Raji (cell line): ENCODE data around the gene SPIN1.

Experiments
- POLR2A ChIP-seq: IDR thresholded peaks from 2 replicates; pipeline ENCODE4 v1.6.1; 2011; ENCODE audit warnings: low read depth, low read length, control low read depth; ENCODE audit not compliant: insufficient read depth

The SPIN1 gene

DNA sequence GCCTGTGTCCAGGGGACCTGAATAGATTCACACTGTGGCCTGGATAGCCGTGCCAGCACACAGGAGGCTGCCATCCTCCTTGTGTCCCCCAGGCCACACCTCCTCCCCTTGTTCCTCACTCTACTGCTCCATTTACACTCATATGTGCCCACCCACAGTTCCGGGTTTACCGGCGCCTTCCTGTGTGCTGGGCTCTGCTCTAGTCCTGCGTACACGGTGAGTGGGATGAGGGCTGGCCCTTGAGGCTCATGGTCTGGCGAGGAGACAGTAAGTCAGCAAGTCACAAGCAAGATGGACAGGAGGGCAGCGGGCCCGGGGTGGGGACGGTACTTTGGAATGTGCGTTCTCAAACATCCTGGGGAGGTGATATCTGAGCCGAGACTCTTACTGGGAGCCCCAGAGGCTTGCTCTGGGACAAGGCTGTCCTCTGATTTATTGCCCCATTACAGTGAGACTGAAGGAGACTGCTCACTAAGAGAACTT, 114.3 kb downstream of the SPIN1 start:
- no peak for TF ChIP-seq POLR2A

DNA sequence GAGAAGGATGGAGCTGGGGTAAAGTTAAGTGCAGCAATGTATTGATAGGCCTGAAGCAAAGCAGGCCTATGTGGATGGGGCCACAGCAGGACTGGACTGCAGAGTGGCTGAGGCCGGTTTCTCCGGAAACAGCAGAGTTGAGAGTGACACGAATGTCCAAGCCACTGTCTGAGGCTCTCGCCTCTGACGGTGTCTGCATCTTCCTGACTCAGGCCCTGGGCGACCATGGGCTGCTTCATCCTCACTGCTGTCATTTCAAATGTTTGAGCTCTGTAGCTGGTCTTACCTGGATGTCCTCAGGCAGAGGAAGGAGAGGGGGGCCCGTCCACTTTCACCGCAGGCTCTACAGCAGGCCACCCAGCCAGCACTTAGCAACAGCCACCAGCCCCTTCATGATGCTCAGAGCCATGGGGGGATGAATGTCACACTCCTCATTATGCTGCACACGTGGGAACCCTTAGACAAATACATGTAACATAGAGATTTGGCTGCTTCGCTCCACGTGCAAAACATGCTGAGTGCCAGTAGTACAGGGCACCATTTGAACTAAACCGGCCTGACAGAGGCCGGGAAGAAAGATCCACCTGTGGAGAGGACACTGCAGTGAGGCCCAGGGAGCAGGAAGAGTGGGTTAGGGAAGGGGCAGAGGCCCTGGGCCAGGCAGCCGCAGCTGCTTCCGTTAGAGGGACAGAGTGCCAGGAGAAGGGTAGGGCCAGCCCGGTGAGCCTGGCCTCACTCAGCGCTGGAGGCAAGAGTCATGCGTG, 115.0 kb downstream of the SPIN1 start:
- no peak for TF ChIP-seq POLR2A

DNA sequence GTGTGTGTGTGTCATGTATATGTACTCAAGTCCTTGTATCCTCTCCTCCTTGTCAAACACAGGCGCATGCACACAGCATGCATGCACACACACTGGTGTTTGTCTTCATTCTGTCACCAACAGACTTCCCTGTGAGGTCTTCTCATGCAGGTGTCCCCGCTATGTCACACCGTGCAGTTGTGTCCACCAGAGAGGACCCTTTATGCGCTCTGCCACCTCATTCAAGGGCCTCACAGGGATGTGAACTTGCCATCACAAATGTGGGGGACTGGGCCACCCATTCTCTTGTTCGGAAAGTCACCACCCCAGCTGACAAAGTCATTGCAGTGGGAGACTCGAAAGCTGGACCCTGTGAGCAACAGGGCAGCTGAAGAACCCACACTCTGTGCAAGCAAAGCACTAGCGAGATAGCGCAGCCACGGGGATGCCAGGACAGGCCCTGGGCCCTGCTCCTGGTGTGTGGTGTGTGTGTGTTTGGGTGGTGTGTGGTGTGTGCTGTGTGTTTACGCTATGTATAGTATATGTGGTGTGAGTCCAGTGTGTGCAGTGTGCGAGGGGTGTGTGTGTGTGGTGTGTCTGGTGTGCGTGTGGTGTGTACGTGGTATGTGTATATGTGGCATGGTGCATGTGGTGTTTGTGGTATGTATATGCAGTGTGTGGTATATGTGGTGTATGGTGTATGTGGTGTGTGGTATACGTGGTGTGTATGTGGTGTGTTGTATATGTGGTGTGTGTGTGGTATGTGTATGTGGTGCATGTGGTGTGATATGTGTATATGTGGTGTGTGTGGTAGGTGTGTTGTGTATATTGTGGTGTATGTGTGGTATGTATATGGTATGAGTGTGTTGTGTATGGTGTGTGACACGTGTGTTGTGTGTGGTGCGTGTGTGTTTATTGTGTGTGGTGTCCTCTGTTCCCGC, 115.9 kb downstream of the SPIN1 start:
- no peak for TF ChIP-seq POLR2A

DNA sequence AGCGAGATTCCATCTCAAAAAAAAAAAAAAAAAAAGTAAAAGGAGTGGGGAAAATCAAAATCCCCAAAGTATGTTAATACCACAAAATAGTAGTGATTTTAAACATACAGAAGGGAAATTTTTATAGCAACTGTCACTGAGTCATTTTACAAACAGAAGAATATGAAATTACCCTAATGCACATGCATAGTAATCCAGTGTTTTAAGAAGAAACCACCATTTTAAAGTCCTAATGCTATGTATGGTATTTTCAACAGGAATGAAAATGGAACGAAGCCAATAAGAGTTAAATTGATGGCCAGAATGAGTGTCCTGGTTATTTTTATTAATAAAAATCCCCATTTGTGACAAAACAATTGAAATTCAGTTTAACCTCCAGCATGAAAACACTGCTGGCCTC, 120.1 kb downstream of the SPIN1 start:
- TF ChIP-seq POLR2A: no peak

DNA sequence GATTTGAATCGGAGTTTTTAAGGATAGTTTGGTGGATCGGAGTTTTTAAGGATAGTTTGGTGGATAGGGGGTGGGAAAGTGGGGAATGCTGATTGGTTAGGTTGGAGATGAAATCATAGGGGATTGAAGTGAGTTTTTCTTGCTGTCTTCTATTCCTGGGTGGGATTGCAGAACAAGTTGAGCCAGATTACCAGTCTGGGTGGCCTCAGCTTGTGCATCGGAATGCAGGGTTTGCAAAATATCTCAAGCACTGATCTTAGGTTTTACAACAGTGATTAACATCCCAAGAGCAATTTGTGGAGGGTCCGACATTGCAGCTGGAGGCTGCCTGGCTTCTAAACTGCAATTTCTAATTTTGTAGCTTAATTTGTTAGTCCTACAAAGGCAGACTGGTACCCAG, 123.7 kb downstream of the SPIN1 start:
- no peak for TF ChIP-seq POLR2A

DNA sequence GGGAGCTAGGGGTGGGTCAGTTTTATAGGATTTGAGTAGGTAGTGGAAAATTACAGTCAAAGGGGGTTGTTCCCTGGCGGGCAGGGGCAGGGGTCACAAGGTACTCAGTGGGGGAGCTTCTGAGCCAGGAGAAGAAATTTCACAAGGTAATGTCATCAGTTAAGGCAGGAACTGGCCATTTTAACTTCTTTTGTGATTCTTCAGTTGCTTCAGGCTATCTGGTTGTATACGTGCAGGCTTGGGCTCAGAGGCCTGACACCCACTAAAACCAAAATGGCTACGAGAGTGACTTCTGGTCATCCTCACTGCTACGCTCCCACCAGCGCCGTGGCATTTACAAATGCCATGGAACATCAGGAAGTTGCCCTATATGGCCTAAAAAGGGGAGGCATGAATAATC, 126.0 kb downstream of the SPIN1 start:
- TF ChIP-seq POLR2A: no peak

DNA sequence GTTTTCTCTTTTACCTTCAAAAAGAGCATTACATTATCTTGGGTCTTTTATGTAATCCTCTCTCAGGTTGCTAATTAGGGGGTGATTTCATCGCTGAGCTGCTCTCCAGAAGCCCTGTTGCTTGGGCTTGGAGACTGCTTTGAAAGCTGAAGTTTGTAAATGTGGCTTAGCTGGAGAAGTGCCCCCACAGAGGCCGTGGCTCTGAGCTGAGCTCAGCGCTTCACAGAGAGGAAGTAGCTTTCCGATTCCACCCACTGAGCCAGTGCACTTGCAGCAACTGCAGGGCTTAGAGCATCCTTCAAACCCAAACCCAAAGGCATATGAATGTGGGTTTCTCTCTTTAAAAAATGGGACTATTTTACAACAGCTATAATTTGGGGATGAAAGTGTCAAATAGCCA, 133.1 kb downstream of the SPIN1 start:
- no peak for TF ChIP-seq POLR2A

DNA sequence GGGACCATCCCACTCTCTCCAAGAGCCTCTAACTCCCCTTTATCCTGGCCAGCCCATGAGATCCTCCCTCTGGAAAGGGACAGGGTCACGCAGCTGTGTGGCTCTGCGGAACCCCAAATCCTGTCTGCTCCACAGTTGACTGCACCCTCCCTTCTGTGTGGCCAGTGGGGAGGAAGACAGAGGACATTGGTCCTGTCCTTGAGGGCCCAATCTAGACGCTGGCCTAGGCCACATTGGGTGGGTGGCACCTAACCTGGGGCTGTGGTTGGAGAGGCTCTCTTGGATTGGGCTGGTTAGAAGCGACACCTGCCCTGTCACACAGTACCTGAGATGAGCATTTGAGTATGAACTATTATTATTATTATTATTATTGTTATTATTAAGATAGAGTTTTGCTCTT, 134.1 kb downstream of the SPIN1 start:
- TF ChIP-seq POLR2A: no peak

DNA sequence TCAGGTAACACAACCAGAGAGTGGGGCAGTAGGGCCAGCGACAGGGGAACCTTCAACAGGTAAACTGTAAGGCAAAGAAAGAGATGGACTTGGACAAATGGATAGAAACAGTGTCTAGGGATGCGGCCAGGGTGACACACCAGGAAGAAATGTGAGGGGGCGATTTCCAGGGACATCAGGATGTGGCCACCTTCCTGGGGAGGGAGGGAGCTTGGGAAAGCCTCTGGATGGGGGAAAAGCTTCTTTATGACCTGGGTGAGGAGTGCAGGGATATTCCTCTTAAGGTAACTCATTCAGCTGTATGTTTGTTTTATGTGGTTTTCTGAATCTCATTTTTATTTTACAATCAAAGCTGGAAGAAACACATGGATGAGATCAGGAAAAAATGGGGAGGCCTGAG, 134.8 kb downstream of the SPIN1 start:
- TF ChIP-seq POLR2A: no peak

DNA sequence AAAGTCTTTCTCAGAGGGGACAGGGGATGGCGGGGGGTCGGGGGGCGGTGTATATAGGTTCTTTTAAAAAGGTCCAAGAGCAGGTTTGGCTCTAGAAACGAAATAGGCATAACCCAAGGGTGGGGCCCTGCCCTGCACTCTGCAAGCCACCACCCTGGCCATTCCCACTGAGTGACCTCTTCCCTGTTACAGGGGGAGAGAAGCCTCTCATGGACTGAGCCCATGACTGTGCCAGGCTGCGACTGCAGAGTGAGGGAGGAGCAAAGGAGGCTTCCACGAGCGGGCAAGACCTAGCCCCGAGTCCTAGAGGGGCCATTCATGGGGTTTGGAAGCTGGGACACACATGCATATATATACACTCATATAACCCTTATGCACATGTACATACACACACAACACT, 136.7 kb downstream of the SPIN1 start:
- TF ChIP-seq POLR2A: no peak

DNA sequence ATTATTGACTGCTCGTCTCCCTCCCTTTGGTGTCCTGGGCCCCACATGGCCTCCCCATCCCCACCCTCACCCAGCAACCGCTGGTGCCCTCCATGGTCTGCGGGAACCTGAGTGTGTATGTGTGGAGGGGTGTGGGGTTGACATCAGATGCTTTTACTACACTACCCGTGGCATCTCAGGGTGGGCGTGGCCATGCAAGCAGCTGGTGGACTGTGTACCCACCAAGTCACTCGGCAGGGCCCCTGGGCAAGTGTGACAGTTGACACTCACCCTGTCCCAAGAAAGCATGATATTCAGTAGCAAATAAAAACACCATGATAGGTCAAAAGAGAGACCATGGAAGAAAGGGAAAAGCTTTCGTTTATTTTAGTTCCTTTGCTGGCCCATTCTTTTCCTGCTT, 139.4 kb downstream of the SPIN1 start:
- TF ChIP-seq POLR2A: no peak
